Activated CD8-positive, alpha-beta memory T cell treated with anti-CD3 and anti-CD28 coated beads, Interleukin-2, amount 50 U/mL, for 4 hours (primary cell): Measurements from ENCODE around the gene GNG4.

Experiments
- DNase-seq: peaks from one replicate; pipeline ENCODE4 v3.0.0-alpha.2; 2020

Gene GNG4

GRCh38 chr1:235525314-235525713, 124.3 kb downstream of the GNG4 start:
- DNase-seq: no peak

- no peak for DNase-seq
These were observed 132.6 kb downstream of the GNG4 start for GRCh38 chr1:235516862-235517446.

GRCh38 chr1:235515844-235516512, 133.6 kb downstream of the GNG4 start:
- DNase-seq: no peak

GRCh38 chr1:235513495-235514366, 135.9 kb downstream of the GNG4 start:
- DNase-seq: peak; percentile 21

- no peak for DNase-seq
These were observed 137.9 kb downstream of the GNG4 start for GRCh38 chr1:235511470-235512240.

- no peak for DNase-seq
These were observed 138.8 kb downstream of the GNG4 start for GRCh38 chr1:235510823-235511222.

- DNase-seq: no peak
These were observed 142.0 kb downstream of the GNG4 start for GRCh38 chr1:235507623-235508022.

- peak; percentile 98 for DNase-seq
These were observed 144.9 kb downstream of the GNG4 start for GRCh38 chr1:235504494-235505222.

GRCh38 chr1:235504122-235504493, 145.5 kb downstream of the GNG4 start, which contains the start of gene B3GALNT2:
Gene B3GALNT2, minus strand, starts transcription at chr1:235504452. Its CDS starts 200 bp downstream, at chr1:235504252.
- DNase-seq: no peak

- no peak for DNase-seq
These were observed 146.0 kb downstream of the GNG4 start for GRCh38 chr1:235503403-235504121.

GRCh38 chr1:235502601-235503402, 146.8 kb downstream of the GNG4 start:
- no peak for DNase-seq

GRCh38 chr1:235500971-235501540, 148.5 kb downstream of the GNG4 start:
- DNase-seq: no peak
